GM12878 (cell line): Measurements from ENCODE around the gene SEMA5A.

ENCODE experiments used
- NFYB ChIP-seq: IDR thresholded peaks from 2 replicates; pipeline ENCODE4 v1.6.1; 2011; ENCODE audit warnings: low read depth, mild to moderate bottlenecking, low read length, improper control_type of control experiment, moderate library complexity; ENCODE audit not compliant: insufficient read depth
- SMC3 ChIP-seq: IDR thresholded peaks from 2 replicates; pipeline ENCODE4 v1.6.1; 2011; ENCODE audit warnings: low read length, improper control_type of control experiment, borderline replicate concordance
- TCF12 ChIP-seq: IDR thresholded peaks from 2 replicates; pipeline ENCODE4 v1.6.1; 2011; ENCODE audit warnings: low read depth, mild to moderate bottlenecking, low read length
- TF ChIP-seq, protein P1 (sequence below): IDR thresholded peaks from 2 replicates; pipeline ENCODE4 v1.6.1; 2012; ENCODE audit warnings: low read depth, low read length, improper control_type of control experiment
- TF ChIP-seq, protein P2 (sequence below), 3 experiments: IDR thresholded peaks in 2 of 3; conservative IDR thresholded peaks in 1 of 3; 2 replicates each; pipeline ENCODE4 v1.5.1; 2011; ENCODE audit warnings: low read depth in 3 of 3, low read length in 3 of 3, mild to moderate bottlenecking in 3 of 3, control low read depth in 2 of 3, moderate library complexity in 2 of 3, inconsistent platforms in 1 of 3, mixed read lengths in 1 of 3; ENCODE audit not compliant: control insufficient read depth in 2 of 3, insufficient read depth in 1 of 3; ENCODE audit errors: extremely low read depth in 1 of 3

DNA sequence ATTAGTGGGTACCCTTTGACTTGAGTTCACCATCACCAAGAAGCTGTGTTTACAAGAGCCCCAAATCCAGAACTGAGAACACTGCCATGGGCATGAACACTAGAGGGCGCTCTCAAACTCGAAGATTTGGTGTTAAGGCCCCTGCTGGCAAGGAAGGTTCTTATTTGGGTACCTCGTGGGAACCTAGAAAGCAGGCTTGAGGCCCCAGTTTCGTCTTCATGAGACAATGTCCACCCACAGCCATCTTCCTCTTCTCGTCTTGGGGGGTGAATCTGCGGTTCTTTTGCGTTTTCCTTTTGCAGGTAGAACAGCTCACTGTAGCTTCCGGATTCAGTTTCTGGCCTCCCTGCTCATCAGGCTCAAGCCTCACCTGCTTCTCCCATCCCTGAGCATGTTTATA, 184.0 kb downstream of the SEMA5A start:
- TF ChIP-seq, protein P1, sequence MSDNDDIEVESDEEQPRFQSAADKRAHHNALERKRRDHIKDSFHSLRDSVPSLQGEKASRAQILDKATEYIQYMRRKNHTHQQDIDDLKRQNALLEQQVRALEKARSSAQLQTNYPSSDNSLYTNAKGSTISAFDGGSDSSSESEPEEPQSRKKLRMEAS, result no peak
- TF ChIP-seq, protein P2, sequence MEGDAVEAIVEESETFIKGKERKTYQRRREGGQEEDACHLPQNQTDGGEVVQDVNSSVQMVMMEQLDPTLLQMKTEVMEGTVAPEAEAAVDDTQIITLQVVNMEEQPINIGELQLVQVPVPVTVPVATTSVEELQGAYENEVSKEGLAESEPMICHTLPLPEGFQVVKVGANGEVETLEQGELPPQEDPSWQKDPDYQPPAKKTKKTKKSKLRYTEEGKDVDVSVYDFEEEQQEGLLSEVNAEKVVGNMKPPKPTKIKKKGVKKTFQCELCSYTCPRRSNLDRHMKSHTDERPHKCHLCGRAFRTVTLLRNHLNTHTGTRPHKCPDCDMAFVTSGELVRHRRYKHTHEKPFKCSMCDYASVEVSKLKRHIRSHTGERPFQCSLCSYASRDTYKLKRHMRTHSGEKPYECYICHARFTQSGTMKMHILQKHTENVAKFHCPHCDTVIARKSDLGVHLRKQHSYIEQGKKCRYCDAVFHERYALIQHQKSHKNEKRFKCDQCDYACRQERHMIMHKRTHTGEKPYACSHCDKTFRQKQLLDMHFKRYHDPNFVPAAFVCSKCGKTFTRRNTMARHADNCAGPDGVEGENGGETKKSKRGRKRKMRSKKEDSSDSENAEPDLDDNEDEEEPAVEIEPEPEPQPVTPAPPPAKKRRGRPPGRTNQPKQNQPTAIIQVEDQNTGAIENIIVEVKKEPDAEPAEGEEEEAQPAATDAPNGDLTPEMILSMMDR (IDR thresholded peaks at IDR 0.05 in 2 of 3, conservative IDR thresholded peaks at IDR 0.05 in 1 of 3; ENCODE audit: control insufficient read depth in 2 of 3, extremely low read depth in 1 of 3, insufficient read depth in 1 of 3, low read depth in 3 of 3, low read length in 3 of 3), result peak; percentile 81 to 86 (median 82)
- TF ChIP-seq NFYB (no peak), TCF12 (peak; percentile 72; the same call in 1 of the 2 replicates), SMC3 (peak; percentile 93)
